Right hindlimb (tissue), 1 donor: ENCODE data around the gene FXR2.

Experiments used
- DNase-seq: peaks from one replicate; pipeline ENCODE4 v3.0.0-alpha.2; 2018

FXR2 gene

DNA sequence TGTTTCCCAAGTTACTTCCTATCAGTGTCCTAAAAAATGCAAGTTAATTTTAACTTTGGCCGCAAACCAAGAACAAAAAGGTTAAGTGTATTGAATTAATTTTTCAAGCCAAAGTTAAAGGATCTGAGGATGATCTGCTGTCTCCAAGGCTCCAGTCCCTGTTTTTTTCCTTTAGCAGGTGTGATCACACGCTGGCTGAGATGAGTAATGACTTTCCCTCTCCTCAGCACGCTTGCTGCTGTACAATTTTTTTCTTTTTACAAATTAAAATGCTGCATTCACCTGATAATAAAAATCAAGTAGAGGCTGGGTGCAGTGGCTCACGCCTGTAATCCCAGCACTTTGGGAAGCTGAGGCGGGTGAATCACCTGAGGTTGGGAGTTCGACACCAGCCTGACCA lies 69.8 kb downstream of the FXR2 start:
- DNase-seq: no peak
